HG02981 (cell line): ENCODE measurements around the gene SIN3B.

ENCODE experiments used
- ATAC-seq: cut with Tn5 transposase; IDR thresholded peaks from one replicate; pipeline ENCODE4 v1.9.1; 2021; ENCODE audit warnings: mild to moderate bottlenecking, moderate library complexity; ENCODE audit not compliant: unreplicated experiment

Gene SIN3B

DNA sequence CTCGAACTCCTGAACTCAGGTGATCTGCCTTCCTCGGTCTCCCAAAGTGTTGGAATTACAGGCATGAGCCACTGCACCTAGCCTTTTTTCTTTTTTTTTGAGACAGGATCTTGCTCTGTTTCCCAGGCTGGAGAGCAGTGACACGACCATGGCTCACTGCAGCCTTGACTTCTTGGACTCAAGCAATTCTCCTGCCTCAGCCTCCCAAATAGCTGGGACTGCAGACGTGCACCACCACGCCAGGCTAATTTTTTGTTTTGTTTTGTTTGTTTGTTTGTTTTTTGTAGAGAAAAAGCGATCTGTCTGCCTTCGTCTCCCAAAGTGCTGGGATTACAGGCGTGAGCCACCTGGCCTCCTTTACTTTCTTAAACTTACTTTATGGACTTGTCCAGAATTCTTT is 6.5 kb upstream of the SIN3B start:
- no peak for ATAC-seq

DNA sequence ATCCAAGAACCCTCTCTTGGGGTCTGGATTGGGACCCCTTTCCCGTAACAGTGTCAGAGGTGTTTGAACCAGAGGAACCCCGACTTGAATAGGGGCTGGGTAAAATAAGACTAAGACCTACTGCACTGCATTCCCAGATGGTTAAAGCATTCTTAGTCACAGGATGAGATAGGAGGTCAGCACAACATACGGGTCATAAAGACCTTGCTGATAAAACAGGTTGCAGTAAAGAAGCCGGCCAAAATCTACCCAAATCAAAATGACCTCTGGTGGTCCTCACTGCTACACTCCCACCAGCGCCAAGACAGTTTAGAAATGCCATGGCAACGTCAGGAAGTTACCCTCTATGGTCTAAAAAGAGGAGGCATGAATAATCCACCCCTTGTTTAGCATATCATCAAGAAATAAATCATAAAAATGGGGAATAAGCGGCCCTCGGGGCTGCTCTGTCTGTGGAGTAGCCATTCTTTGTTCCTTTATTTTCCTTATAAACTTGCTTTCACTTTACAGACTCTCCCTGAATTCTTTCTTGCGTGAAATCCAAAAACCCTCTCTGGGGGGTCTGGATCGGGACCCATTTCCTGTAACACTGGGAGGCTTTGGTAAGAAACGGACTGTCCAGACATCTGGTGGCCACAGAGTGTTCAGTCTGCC is 4.4 kb upstream of the SIN3B start:
- no peak for ATAC-seq

DNA sequence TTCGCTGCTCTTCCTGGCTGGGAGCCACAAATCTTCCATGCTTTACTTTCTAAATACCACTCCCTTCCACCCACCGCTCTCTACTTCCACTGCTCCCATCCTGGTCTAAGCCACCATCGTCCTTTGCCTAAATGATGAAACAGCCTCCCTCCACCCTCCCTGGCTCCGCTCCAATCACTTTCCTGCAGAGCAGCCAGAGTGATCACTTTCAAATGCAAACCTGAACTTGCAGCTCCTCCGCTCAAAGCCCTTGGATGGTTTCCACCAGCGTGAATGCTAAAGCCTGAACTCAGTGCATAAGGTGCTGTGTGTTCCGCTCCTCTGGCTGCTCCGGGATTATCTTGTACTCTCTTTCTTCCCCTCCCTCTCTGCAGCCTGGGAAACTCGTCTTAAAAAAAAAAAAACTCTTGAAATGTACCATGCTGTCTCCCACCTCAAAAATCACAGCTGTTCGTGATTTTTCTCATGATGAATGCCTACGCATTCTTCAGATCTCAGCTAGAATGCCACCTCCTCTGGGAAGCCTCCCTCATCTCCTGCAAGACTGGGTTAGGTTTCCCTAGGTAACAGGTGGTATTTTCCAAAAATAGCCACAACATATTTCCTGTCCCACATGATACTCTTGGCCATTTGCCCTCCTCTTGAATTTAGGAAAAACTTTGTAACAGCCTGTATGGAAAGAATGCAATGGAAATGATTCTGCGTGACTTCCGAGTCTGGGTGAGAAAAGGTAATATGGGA is 3.7 kb upstream of the SIN3B start:
- no peak for ATAC-seq

DNA sequence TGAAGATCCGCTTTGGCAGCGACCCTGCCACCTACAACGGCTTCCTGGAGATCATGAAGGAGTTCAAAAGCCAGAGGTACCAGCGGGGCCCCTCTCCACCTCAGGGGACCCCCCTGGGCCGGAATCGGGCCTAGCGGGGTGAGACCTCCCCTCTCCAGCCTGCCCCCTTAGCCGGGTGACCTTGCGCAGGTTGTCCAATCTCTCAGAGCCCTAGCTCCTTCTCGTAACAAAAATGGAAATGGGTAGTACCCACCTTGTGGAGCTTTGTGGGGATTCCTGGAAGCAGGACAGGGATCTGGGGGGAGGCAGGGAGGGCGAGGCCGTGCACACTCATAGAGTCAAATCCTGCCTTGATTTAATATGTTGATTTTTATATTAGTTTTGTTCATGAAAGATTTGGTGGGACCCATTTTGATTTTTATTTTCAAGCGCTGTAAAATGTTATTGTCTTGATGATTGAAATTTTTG is 658 bp downstream of the SIN3B start:
- ATAC-seq: no peak

DNA sequence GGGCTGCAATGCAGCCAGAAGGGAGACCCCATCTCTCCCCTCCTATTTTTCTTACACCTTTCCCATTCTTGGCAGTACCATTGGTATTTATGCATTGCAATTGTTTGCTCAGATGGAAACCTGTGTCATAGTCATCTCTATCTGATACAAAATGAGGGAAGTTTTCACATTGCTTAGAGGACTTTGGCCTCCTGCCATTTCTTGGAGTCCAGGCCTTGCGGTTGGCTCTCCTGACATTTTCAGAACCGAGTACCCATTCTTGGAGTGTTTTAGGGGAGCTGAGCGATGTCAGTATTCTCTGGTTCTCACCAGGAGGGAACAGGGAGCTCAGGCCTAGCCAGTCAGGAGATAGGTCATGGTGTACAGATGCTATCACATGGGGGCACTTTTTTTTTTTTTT is 1.5 kb downstream of the SIN3B start:
- ATAC-seq: no peak

DNA sequence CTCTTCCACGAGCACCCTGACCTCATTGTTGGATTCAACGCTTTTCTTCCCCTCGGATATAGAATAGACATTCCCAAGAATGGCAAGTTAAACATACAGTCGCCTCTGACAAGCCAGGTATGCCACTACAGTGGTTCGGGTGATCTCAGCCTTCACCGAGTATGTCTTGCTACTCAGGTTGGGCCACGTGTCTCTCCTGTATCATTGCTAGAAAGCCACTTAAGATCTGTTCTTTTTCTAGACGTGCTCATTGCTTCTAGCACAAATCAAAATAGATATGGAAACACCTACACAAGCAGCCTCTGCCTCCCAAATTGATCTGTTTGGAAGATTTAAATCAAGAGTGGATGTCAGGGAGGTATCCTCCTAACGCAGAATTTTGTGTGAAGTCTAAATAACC is 2.3 kb downstream of the SIN3B start:
- no peak for ATAC-seq

DNA sequence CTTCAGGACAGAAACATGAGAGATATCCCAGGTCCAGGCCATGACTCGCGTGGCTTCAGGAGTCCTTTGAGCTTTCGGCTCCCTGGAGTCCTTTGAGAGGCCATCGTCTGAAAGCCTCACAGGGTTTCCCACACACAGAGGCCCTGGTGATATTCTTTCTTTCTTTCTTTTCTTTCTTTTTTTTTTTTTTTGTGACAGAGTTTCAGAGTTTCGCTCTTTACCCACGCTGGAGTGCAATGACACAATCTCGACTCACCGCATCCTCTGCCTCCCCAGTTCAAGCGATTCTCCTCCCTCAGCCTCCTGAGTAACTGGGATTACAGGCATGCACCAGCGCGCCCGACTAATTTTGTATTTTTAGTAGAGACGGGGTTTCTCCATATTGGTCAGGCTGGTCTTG is 5.5 kb downstream of the SIN3B start:
- no peak for ATAC-seq

DNA sequence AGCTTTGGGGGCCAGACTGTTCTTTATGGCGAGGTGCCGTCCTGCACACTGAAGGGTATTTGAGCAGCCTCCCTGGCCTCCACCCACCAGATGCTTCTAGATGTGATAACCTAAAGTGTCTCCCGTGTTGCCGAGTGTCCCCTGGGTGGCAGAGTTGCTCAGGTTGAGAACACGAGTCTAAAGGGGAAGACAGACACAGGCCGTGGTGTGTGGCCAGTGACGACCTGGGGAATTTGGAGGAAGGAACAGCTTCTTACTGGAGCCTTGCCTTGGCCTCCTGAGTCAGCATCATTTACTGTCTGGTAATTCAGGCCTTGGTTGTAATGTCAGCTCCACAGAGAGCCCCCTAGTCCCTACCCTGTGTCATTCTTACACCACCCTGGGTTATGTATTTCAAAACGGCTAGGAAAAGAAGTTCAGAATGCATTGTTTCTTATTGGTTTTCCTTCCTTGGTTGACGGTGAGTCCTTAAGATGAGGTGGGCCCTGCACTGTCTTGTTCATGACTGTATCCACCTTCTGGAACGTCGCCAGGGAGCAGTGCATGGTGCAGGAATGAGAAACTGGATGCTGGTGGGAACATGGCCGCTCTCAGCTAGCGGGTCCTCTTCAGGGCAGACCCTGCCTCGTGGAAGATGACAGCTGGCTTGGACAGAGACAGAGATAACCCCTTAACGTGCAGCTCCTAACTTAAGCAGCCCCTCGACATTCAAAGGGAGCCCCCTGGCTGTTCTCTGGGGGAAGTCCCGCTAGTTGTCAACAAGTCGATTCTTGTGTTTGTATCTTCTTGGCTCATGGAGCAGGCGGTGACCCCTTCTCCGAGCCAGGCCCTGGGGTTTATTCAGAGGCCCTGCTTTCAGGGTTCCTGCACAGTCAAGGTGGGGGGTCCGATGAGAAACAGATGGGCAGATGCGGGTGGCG is 7.2 kb downstream of the SIN3B start:
- ATAC-seq: no peak

DNA sequence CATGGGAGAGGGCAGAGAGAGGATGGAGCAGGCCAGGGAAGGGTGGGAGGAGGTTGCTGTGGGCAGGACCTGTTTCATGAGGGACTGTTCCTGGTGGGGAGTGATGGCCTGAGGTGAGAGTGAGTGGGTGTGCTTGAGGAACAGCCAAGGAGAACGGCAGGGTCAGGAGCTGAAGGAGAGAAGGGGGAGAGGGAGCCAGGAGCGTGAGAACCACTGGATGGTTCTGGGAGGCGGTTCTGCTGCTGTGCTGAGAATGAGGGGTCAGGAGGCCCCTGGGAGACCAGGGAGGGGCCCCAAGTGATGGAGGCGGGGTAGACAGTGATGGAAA is 7.8 kb downstream of the SIN3B start:
- no peak for ATAC-seq

DNA sequence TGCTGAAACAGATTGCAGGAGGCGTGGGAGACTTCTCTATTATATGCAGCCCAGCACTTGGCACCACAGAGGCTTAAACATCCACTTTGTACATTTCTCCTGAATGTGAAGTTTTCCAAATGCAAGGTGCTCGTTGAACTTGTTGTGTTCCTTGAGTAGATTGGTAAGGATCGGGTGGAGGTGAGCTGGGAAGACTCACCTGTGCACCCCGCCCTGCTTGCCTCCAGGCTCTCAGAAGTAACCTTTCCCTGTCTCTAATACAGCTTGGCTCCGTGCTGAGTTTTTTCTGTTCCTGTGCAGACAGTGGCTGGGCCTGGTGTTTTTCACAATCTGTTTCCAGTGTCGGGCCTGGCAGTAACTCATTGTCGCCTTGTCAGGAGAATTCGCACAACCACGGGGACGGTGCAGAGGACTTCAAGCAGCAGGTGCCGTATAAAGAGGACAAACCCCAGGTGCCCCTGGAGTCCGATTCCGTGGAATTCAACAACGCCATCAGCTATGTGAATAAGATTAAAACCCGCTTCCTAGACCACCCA is 12.3 kb downstream of the SIN3B start:
- no peak for ATAC-seq

DNA sequence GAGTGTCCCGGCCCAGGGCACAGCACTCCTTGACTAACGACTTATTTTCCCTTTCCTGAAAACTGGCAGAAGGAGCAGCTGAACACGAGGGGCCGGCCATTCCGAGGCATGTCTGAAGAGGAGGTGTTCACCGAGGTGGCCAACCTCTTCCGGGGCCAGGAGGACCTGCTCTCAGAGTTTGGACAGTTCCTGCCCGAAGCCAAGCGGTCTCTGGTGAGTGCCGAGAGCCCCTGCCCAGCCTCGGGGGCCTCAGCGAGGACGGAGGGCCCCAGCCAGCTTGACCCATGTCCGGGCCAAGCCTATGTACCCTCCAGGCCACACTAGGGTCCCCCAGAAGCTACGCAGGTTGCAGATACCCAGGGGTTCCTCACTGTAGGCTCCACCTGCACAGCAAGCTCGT is 17.7 kb downstream of the SIN3B start:
- ATAC-seq: no peak

DNA sequence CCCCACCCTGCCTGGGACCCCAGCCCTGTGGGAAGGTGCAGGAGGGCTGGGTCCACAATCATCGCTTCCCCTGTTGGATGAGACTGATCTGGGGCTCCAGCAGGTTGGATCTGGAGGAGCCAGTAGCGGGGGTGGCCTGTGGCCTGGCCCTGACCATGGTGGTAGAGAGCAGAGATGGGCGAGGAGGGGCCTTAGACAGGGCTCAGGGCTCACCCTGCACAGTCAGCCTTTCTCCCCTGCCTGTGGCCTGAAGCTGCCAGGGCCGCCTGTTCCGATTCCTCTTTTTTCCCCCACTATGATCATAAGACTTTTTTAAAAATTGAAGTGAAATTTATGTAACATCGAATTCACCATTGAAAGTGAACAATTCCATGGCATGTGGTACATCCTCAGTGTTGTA is 18.2 kb downstream of the SIN3B start:
- ATAC-seq: no peak

DNA sequence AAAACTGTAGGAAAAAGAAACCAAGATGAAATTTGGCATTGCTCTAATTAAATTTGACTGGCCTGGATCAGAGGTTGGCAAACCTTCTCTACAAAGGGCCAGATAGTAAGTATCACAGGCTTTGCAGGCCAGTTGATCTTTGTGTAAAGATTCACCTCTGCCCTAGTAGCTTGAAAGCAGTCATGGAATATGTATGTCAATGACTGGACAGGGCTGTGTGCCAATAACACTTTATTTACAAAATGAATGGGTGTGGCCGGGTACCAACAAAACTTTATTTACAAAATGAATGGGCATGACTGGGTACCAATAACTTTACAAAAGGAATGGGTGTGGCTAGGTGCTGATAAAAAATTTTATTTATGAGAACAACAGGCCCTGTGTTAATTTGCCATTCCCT is 20.0 kb downstream of the SIN3B start:
- no peak for ATAC-seq

DNA sequence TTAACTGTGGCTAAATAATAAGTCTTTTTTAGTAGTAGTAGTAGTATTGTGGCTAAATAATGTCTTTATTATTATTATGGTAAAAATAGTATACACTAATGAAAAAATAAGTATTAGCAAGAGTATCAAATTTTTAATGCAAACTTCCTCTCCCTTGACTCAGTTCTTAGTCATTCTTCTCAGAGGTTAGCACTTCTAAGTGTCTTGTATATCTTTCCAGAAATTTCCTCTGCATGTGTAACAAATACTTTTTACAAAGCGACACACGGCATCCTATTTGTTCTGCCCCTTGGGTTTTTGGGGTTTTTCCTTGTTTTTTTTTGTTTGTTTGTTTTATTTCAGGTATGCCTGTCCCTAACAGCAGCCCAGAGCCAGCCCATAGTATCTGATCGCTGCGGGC is 20.9 kb downstream of the SIN3B start:
- ATAC-seq: no peak

DNA sequence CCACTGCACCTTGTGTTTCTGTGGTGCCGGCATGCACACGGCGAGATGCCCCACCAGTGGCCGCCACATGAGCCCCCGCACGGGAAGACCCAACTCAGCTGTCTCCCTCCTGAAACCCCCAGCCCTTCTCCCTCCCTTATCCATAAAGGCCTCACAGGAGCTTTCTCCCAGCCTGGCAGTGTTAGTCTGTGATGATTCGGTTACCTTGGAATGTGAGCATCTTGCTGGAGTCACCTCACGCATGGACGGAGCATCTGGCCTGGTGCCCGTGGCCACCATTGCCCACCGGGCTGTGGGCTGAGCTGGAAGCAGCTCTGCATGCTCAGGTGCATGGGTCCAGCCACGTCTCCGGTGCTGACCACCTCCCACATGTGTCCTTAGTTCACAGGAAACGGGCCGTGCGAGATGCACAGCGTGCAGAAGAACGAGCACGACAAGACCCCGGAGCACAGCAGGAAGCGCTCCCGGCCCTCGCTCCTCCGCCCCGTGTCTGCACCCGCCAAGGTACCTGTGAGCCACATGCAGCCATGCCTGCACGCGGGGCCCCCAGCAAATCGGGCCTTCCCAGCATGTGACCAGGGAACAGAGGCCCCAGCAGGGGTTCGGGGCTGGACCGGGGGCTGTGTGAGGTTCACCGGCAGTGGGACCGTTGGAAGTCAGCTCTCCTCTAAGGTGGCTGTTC is 22.0 kb downstream of the SIN3B start:
- no peak for ATAC-seq

DNA sequence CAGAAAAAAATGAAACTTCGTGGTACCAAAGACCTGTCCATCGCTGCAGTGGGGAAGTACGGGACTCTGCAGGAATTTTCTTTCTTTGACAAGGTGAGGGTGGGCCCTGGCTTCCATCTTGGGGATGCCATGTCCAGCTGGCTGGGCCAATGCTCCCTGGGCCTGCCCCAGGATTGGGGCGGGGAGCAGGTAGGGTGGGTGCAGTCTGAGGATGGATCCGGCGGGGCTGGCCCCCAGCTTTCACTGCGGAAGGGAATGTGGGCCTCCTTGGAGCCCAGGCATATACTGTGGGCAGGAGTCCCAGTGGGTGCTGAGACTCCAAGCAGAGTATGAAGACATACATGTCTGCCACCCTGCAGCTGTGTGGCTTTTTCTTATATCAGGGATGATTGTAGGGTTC is 23.9 kb downstream of the SIN3B start:
- ATAC-seq: no peak

DNA sequence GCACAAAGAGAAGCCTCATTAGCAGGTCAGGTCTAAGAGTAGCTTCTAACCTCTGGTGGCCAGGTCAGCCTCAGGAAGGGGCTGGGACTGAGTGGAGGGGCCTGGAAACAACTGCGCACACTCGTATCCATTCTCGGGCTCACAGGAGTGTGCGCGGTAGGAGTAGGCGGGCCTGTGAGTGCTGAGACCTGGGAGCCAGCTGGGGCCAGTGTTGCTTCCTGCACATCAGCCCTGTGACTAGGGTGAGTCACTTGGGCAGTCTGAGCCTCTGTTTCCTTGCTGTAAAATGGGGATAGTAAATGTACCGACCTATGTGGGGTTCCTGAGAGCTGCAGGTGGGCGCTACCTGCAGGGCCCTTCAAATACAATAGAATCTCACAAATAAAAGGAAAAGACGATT is 26.9 kb downstream of the SIN3B start:
- no peak for ATAC-seq

DNA sequence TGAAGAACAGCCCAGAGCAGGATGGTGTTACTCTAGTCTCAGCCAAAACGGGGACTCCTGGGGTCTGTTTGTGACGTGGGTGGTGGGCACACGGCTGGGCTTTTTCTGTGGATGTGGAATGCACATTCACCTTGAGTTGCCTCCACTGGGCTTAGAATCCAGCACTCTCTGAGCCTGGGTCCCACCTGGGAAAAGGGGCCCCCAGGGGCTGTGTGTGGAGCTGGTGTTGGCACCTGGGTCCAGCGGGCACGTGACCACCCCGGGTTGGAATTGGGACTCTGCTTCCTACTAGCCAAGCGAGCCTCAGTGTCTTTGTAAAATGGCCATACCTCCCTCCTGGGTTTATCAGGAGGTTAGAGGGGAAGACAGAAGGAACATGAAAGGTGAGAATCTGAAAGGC is 30.4 kb downstream of the SIN3B start:
- no peak for ATAC-seq

DNA sequence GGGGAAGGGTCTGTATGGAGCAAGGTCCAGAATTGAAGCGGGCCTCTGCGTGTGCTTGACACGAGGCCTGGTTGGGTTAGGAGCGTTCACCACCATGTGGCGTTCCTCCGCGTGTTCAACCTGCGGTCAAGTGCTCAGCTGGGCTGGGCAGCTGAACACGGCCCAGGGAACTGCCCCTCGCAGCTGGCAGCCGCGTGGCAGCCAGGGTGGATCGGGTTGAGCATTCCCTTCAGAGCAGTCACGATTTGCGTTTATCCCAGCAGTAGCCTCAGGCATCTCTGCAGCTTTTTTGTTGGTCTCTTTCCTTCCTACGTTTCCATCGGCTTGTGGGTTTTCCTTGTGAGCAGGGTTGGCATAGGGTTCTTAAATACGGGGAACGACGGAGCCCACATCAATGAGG is 30.9 kb downstream of the SIN3B start:
- ATAC-seq: no peak

DNA sequence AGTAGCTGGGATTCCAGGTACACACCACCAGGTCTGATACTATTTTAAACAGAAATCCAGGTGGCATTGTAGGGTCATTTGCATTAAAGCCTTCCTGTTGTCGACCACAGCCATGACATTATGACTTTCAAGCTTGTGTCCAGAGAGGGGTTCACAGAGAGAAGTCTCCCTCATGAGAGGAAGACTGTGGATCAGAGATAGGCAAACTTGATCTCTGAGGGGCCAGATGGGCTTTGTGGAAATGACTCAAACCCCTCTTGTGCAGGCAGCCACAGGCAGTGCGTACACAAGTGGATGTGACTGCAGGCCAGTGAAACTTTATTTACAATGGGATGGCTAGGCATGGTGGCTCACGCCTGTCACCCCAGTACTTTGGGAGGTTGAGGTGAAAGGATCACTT is 31.8 kb downstream of the SIN3B start:
- no peak for ATAC-seq

DNA sequence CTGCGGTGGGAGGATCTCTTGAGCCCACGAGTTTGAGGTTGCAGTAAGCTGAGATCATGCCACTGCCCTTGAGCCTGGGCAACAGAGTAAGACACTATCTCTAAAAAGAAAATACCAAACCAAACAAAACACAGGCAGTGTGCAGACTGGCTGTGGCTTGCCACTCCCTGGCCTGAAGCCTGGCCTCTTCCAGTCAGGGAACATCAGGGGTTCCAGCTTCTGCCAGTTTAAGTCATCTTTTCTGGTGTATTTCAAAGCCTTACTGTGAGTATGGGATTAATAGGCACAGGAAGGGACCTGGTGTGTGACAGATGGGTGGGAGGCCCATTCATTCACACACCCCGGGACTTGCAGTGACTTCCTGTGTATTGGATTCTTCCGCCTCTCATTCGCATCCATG is 32.6 kb downstream of the SIN3B start:
- ATAC-seq: no peak
